OCI-LY7 (cell line): ENCODE data around the gene CBFA2T3. TPM values are rescaled to one million over a fixed set of nuclear protein-coding genes. Genes with fewer than 3 reads are reported as not detected.

Experiments used
- BruUV-seq: library from RNA; stranded (reverse); fragments of 400-500 nt; replicated peaks from 2 replicates; lab custom pipeline; 2021; lab: Mats Ljungman, UMichigan
- CTCF ChIA-PET: fragments of 300-600 bp; sonication (Branson Sonifier 250); formaldehyde crosslinking; loops from one replicate; lab custom pipeline; 2022; ENCODE audit warnings: antibody characterized with exemption; ENCODE audit not compliant: unreplicated experiment; lab: Charles Lee
- POLR2A ChIA-PET: fragments of 300-600 bp; sonication (Branson Sonifier 250); formaldehyde crosslinking; loops from one replicate; lab custom pipeline; 2022; ENCODE audit warnings: antibody characterized with exemption; lab: Charles Lee
- DNase-seq: peaks from one replicate; pipeline ENCODE4 v3.0.0-alpha.2; 2015; ENCODE audit warnings: low spot score
- H2AFZ ChIP-seq: fragments of 200-600 bp; sonication (generic), shearing (Covaris generic); 2 replicates; pipeline ENCODE4 v1.6.1; 2014; ENCODE audit warnings: mild to moderate bottlenecking, antibody characterized with exemption, low read length, moderate library complexity
- H3K27ac ChIP-seq: fragments of 200-600 bp; sonication (generic); 2 replicates; pipeline ENCODE4 v1.5.1; 2014; ENCODE audit warnings: mixed run types, low read depth, mild to moderate bottlenecking, moderate library complexity, low read length, inconsistent platforms; ENCODE audit not compliant: poor library complexity, severe bottlenecking
- H3K36me3 ChIP-seq: fragments of 200-600 bp; sonication (generic); 2 replicates; pipeline ENCODE4 v1.6.1; 2014; ENCODE audit warnings: mild to moderate bottlenecking, antibody characterized with exemption, low read length, moderate library complexity, mixed read lengths; ENCODE audit not compliant: insufficient read depth
- H3K4me1 ChIP-seq: fragments of 200-600 bp; sonication (generic); 2 replicates; pipeline ENCODE4 v1.5.1; 2014; ENCODE audit warnings: mild to moderate bottlenecking, low read length; ENCODE audit not compliant: insufficient read depth, poor library complexity, severe bottlenecking
- H3K4me2 ChIP-seq: fragments of 200-600 bp; sonication (generic); 2 replicates; pipeline ENCODE4 v1.6.1; 2014; ENCODE audit warnings: mild to moderate bottlenecking, low read length
- H3K4me3 ChIP-seq: fragments of 200-600 bp; sonication (generic); 2 replicates; pipeline ENCODE4 v1.5.1; 2014; ENCODE audit warnings: mild to moderate bottlenecking, low read depth, low read length; ENCODE audit not compliant: poor library complexity, severe bottlenecking
- H3K79me2 ChIP-seq: fragments of 200-600 bp; sonication (generic); 2 replicates; pipeline ENCODE4 v1.6.1; 2016; ENCODE audit warnings: low read depth, mild to moderate bottlenecking, low read length, moderate library complexity, mixed read lengths; ENCODE audit not compliant: insufficient read depth
- H3K9me2 ChIP-seq: fragments of 200-600 bp; sonication (generic); 2 replicates; pipeline ENCODE4 v1.6.1; 2016; ENCODE audit warnings: mild to moderate bottlenecking, low read length, mixed read lengths; ENCODE audit not compliant: insufficient read depth
- H3K9me3 ChIP-seq: fragments of 200-600 bp; sonication (generic); 2 replicates; pipeline ENCODE4 v1.6.1; 2014; ENCODE audit warnings: mild to moderate bottlenecking, mixed run types, low read length, mixed read lengths
- H4K20me1 ChIP-seq: fragments of 200-600 bp; sonication (generic); 2 replicates; pipeline ENCODE4 v1.6.1; 2014; ENCODE audit warnings: mild to moderate bottlenecking, antibody characterized with exemption, low read length, moderate library complexity, mixed read lengths; ENCODE audit not compliant: insufficient read depth
- EZH2phosphoT487 ChIP-seq: fragments of 200-600 bp; sonication (generic); IDR thresholded peaks from 2 replicates; pipeline ENCODE4 v1.6.1; 2018; ENCODE audit warnings: low read depth, borderline replicate concordance, mild to moderate bottlenecking, mixed run types, antibody characterized with exemption, low read length, moderate library complexity, mixed read lengths
- intact Hi-C: fragments of 100-400 bp; cut with micrococcal nuclease; formaldehyde crosslinking; loops from one replicate; pipeline ENCODE4 v1.10.0; 2022; ENCODE audit not compliant: unreplicated experiment
- total RNA-seq, 2 experiments: library from RNA; depleted of rRNA in 1 of 2; stranded (reverse); fragments of >200 nt in 1 of 2; shearing (Covaris generic) in 1 of 2; gene quantifications; 2 replicates each; pipeline ENCODE4 v1.2.3, GENCODE V29; 2014 to 2022
- TF ChIP-seq, protein P1 (sequence below): fragments of 200-600 bp; sonication (generic); conservative IDR thresholded peaks from 2 replicates; pipeline ENCODE4 v1.5.1; 2014; ENCODE audit warnings: mild to moderate bottlenecking, antibody characterized with exemption, low read length, moderate library complexity, mixed read lengths

Gene CBFA2T3
- total RNA-seq, 2 experiments from 2014 or later: 1.1 to 48.0 TPM

DNA sequence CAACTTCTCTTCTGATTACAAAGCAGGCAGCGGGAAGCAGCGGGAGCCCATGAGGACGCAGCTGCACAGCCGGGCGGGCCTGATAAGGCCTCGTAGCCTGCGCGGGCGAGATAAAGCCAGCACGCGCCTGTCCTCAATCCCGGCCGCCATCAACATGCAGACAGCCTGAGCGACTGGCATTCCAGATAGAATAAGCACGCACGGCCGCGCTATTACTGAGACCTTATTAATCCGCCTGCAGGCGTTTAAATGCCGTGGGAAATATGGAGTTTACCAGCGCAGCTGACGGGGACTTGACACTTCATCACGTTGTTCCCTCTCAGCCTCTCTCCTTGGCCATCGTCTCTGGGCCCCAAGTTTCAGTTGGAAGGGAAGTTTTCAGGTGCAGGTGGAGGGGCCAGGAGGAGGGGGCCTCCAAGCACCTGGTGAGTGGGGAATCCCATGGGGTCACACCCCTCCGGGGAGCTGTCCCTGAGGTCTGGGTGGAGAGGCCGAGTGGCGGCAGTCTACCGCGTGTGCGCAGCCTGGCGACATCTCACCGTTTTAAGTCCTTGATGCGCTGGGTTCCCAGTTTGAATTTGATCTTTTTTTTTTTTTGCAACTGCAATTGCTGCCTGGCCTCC is 27.3 kb upstream of the CBFA2T3 start:
- Histone ChIP-seq H2AFZ (no peak overlapping the region), H4K20me1 (no peaks in the 10 kb centered on the region), H3K79me2 (no peaks in the 10 kb centered on the region), H3K4me3 (no peak overlapping the region), H3K4me1 (peaks cover 16% of the 10 kb centered on the region), H3K9me3 (peaks cover under 1% of the 10 kb centered on the region; the same call in 1 of the 2 replicates), H3K9me2 (no peaks in the 10 kb centered on the region), H3K4me2 (no peak overlapping the region), H3K36me3 (no peaks in the 10 kb centered on the region), H3K27ac (no peak overlapping the region)
- TF ChIP-seq, protein P1, sequence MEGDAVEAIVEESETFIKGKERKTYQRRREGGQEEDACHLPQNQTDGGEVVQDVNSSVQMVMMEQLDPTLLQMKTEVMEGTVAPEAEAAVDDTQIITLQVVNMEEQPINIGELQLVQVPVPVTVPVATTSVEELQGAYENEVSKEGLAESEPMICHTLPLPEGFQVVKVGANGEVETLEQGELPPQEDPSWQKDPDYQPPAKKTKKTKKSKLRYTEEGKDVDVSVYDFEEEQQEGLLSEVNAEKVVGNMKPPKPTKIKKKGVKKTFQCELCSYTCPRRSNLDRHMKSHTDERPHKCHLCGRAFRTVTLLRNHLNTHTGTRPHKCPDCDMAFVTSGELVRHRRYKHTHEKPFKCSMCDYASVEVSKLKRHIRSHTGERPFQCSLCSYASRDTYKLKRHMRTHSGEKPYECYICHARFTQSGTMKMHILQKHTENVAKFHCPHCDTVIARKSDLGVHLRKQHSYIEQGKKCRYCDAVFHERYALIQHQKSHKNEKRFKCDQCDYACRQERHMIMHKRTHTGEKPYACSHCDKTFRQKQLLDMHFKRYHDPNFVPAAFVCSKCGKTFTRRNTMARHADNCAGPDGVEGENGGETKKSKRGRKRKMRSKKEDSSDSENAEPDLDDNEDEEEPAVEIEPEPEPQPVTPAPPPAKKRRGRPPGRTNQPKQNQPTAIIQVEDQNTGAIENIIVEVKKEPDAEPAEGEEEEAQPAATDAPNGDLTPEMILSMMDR: no peak
- no peak for TF ChIP-seq EZH2phosphoT487
- no TSS peak for BruUV-seq
- intact Hi-C loops: no loop called here
- ChIA-PET POLR2A (no interaction called here), CTCF (no interaction called here)
- no peak for DNase-seq

GRCh38 chr16:89003831-89004208 is 26.8 kb upstream of the CBFA2T3 start:
- Histone ChIP-seq H3K79me2 (no peaks in the 10 kb centered on the region), H3K4me1 (peaks cover 21% of the 10 kb centered on the region), H4K20me1 (no peaks in the 10 kb centered on the region), H3K27ac (no peak overlapping the region), H3K9me2 (no peaks in the 10 kb centered on the region), H2AFZ (no peak overlapping the region), H3K4me2 (no peak overlapping the region), H3K4me3 (no peak overlapping the region), H3K9me3 (peaks cover 5% of the 10 kb centered on the region; the same call in 1 of the 2 replicates), H3K36me3 (no peaks in the 10 kb centered on the region)
- BruUV-seq: no TSS peak
- no peak for TF ChIP-seq EZH2phosphoT487
- TF ChIP-seq, protein P1: no peak
- intact Hi-C loops: no loop called here
- POLR2A ChIA-PET: interaction anchor here (1.4 kb wide), 1 partner anchor 11 kb away, joined by 6 read pairs; no protein-coding TSS in a partner anchor
- DNase-seq: no peak
- CTCF ChIA-PET: no interaction called here
